ENCODE measurements around the gene UACA. TPM values are rescaled to one million over a fixed set of nuclear protein-coding genes. Genes with fewer than 3 reads are reported as not detected.

The UACA gene
- total and polyA plus RNA-seq, 9 of the 15 experiments (the other 6 are each of a cell fraction or from before 2014, with no cell fraction given) = 0.06 to 0.33 (median 0.15) TPM; not detected in 5

- TF ChIP-seq, protein P1, sequence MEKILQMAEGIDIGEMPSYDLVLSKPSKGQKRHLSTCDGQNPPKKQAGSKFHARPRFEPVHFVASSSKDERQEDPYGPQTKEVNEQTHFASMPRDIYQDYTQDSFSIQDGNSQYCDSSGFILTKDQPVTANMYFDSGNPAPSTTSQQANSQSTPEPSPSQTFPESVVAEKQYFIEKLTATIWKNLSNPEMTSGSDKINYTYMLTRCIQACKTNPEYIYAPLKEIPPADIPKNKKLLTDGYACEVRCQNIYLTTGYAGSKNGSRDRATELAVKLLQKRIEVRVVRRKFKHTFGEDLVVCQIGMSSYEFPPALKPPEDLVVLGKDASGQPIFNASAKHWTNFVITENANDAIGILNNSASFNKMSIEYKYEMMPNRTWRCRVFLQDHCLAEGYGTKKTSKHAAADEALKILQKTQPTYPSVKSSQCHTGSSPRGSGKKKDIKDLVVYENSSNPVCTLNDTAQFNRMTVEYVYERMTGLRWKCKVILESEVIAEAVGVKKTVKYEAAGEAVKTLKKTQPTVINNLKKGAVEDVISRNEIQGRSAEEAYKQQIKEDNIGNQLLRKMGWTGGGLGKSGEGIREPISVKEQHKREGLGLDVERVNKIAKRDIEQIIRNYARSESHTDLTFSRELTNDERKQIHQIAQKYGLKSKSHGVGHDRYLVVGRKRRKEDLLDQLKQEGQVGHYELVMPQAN (IDR thresholded peaks at IDR 0.05; ENCODE audit: borderline replicate concordance) = no peak
- TF ChIP-seq TRIM28 (IDR thresholded peaks at IDR 0.05) = no peak
These were observed 152.8 kb downstream of the UACA start (continued) for GRCh38 chr15:70610541-70610940.

DNA sequence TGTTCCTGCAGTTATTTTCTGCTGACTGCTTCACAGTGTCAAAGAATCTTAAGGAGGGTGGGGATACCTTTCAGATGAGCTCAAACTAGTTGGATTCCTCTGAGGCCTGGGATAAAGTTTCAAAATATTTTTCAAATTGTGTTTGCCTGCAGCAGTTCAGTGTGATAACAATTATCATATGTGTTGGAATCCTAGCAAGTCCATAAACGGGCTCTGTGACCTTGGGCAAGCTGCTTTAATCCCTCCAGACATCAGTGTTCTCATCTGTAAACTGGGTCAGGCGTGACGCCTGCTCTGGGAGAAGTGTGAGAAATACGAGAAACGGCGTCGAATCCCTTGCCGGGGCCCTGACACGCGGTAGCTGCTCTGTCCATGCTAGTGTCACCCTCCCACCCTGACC is 153.5 kb downstream of the UACA start:
- ChIA-PET POLR2A (no interaction called here), CTCF (ENCODE audit: low intra/inter-chr PET ratio) (no interaction called here)
- no peak overlapping the region for H3K9ac ChIP-seq (ENCODE audit: insufficient read depth in 1 of 2, low read depth in 2 of 2, low read length in 2 of 2)
- DNase-seq (ENCODE audit: extremely low read depth in 1 of 4, low spot score in 3 of 4) (no peak), ATAC-seq (no peak), FAIRE-seq (no peak)
- no peak overlapping the region for H3K27ac ChIP-seq (ENCODE audit: extremely low read depth, low read depth, low read length)
- intact Hi-C loops (cut with micrococcal nuclease) (no loop called here), in situ Hi-C loops (cut with MboI) (no loop called here)
- H3K4me1 ChIP-seq (replicated peaks in 1 of 2; ENCODE audit: control insufficient read depth in 2 of 2, insufficient read depth in 2 of 2, low read length in 2 of 2) = no peaks in the 10 kb centered on the region
- no peaks in the 10 kb centered on the region for H3K36me3 ChIP-seq (ENCODE audit: control insufficient read depth, insufficient read depth, low read length)
- no peaks in the 10 kb centered on the region for H3K9me1 ChIP-seq (ENCODE audit: control insufficient read depth, insufficient read depth, low read length)
- WGBS (ENCODE audit: insufficient coverage, low coverage, missing lambda C conversion rate) = 0% methylated on average over 10 of the region's 10 CpGs
- no peak overlapping the region for H3K4me2 ChIP-seq (ENCODE audit: insufficient read depth, low read length)
- H2AFZ ChIP-seq (ENCODE audit: low read depth, low read length) = no peak overlapping the region
- TF ChIP-seq PKNOX1 (IDR thresholded peaks at IDR 0.05) = no peak
- TF ChIP-seq, protein P2, sequence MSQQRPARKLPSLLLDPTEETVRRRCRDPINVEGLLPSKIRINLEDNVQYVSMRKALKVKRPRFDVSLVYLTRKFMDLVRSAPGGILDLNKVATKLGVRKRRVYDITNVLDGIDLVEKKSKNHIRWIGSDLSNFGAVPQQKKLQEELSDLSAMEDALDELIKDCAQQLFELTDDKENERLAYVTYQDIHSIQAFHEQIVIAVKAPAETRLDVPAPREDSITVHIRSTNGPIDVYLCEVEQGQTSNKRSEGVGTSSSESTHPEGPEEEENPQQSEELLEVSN (IDR thresholded peaks at IDR 0.05; ENCODE audit: borderline replicate concordance in 1 of 2, extremely low read depth in 1 of 2, insufficient read depth in 1 of 2, insufficient read length in 1 of 2, low read depth in 1 of 2, low read length in 1 of 2, poor library complexity in 1 of 2, severe bottlenecking in 1 of 2) = peak in 1 of 2 experiments; percentile 22
- no peaks in the 10 kb centered on the region for H3K79me2 ChIP-seq (ENCODE audit: control insufficient read depth, insufficient read depth, low read length)
- BruUV-seq (replicated peaks) = no TSS peak
- no peaks in the 10 kb centered on the region for H3K9me3 ChIP-seq (replicated peaks; ENCODE audit: control insufficient read depth, insufficient read depth, low read depth, low read length)
- H3K4me3 ChIP-seq = no peak overlapping the region
- no peaks in the 10 kb centered on the region for H4K20me1 ChIP-seq (replicated peaks; ENCODE audit: control insufficient read depth, insufficient read depth, low read length)
- H3K27me3 ChIP-seq (ENCODE audit: control insufficient read depth in 2 of 2, insufficient read depth in 2 of 2, low read length in 2 of 2) = peaks cover 0 to 15% of the 10 kb centered on the region in 2 experiments; a peak in 3 of 5 replicates

Data from K562 (cell line).